ENCODE data around the gene SLC37A1. TPM values are rescaled to one million over a fixed set of nuclear protein-coding genes. Genes with fewer than 3 reads are reported as not detected.

The SLC37A1 gene
- total RNA-seq, 2 donors from 2014 or later = 2.0 to 5.0 TPM

DNA sequence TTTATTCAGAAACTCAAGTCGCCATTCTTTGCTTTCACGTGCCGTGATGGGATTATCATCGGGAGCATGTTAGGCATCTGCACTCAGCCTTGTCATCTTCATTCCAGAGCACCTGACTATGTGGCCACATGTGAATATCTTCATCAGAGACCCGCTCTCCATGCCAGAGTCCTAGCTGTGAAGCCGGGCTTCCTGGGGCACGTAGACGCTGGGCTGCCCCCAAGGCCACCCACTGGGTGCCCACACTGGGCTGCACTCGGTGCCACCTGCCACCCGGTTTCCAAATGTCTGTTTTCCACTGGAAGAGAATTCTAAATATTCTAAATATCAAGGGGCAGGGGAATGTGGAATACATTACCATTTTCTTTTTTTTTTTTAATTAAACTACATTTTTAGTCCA lies 43.8 kb downstream of the SLC37A1 start:
- no peak overlapping the region for H3K4me3 ChIP-seq
- no peaks in the 10 kb centered on the region for H3K9me3 ChIP-seq
- H3K4me1 ChIP-seq = no peaks in the 10 kb centered on the region
- no peak for TF ChIP-seq CTCF (IDR thresholded peaks at IDR 0.05)
- peaks cover 8% of the 10 kb centered on the region for H3K36me3 ChIP-seq
- H3K27me3 ChIP-seq = no peaks in the 10 kb centered on the region
- DNase-seq (ENCODE audit: low spot score) = no peak
- no peak overlapping the region for H3K27ac ChIP-seq

GRCh38 chr21:42558368-42558767 lies 44.7 kb downstream of the SLC37A1 start:
- no peak for TF ChIP-seq CTCF (IDR thresholded peaks at IDR 0.05)
- no peak overlapping the region for H3K4me3 ChIP-seq
- peaks cover 8% of the 10 kb centered on the region for H3K36me3 ChIP-seq
- H3K27me3 ChIP-seq = no peaks in the 10 kb centered on the region
- H3K9me3 ChIP-seq = no peaks in the 10 kb centered on the region
- H3K4me1 ChIP-seq = no peaks in the 10 kb centered on the region
- no peak for DNase-seq (ENCODE audit: low spot score)
- no peak overlapping the region for H3K27ac ChIP-seq

- H3K27me3 ChIP-seq = no peaks in the 10 kb centered on the region
- no peaks in the 10 kb centered on the region for H3K4me1 ChIP-seq
- no peak for DNase-seq (ENCODE audit: low spot score)
- no peak overlapping the region for H3K27ac ChIP-seq
- no peaks in the 10 kb centered on the region for H3K9me3 ChIP-seq
- no peak overlapping the region for H3K4me3 ChIP-seq
- no peak for TF ChIP-seq CTCF (IDR thresholded peaks at IDR 0.05)
- H3K36me3 ChIP-seq = peaks cover 8% of the 10 kb centered on the region
These were observed 45.2 kb downstream of the SLC37A1 start for GRCh38 chr21:42558846-42559245.

DNA sequence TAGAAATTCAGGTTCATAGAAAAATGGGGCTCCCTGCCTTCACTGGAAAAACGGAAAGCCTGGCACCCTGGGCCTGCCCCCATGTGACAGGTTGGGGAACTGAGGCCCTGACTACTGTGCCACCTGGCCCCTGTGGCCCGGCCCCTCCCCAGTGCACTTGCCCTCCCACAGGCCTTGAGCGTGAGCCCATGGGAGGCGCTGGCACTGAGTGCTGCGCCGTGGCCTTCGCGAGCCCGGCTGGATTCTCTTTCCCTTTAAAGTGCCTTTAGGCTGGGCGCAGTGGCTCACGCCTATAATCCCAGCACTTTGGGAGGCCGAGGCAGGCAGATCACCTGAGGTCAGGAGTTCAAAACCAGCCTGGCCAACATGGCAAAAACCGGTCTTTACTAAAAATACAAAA lies 45.7 kb downstream of the SLC37A1 start:
- Histone ChIP-seq H3K27me3 (no peaks in the 10 kb centered on the region), H3K4me3 (no peak overlapping the region), H3K36me3 (peaks cover 8% of the 10 kb centered on the region), H3K27ac (no peak overlapping the region), H3K4me1 (no peaks in the 10 kb centered on the region), H3K9me3 (no peaks in the 10 kb centered on the region)
- DNase-seq (ENCODE audit: low spot score) = no peak
- TF ChIP-seq CTCF (IDR thresholded peaks at IDR 0.05) = no peak

DNA sequence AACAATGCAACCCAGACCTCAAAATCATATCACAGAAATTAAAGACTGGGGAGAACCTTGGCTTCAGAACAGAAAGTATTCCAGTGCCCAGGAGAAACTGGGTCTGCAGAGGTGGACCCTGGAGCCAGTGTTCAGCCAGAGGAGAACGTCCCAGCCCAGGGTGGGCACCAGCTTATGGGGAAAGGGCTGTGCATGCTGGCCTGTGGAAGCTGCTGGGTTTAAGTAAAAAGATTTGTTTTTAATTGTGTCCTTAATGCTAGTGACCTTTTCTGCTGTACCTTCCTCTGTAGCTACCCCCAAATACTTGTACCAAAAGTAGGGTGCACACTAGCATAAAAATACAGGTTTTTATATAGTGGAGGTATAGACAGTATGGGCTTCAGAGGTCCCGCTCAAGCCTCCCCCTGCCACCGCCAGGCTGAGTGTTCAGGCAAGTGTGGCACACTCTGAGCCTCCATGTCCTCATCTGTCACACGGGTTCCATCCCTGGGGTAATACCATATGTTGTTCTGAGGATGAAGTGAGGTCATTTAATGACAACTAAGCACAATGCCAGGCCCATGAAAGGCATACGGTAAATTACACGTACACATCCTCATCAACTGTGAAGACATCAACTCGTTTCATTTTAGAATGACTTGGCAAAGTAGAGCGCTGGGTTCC lies 47.0 kb downstream of the SLC37A1 start:
- H3K27ac ChIP-seq = no peak overlapping the region
- no peak for DNase-seq (ENCODE audit: low spot score)
- TF ChIP-seq CTCF (IDR thresholded peaks at IDR 0.05) = no peak
- H3K36me3 ChIP-seq = peaks cover 8% of the 10 kb centered on the region
- no peaks in the 10 kb centered on the region for H3K27me3 ChIP-seq
- H3K9me3 ChIP-seq = no peaks in the 10 kb centered on the region
- no peaks in the 10 kb centered on the region for H3K4me1 ChIP-seq
- H3K4me3 ChIP-seq = no peak overlapping the region

Data from right atrium auricular region (tissue), 2 donors.